Umbilical cord (tissue), 2 donors: Measurements from ENCODE around the gene AANAT. TPM values are rescaled to one million over a fixed set of nuclear protein-coding genes. Genes with fewer than 3 reads are reported as not detected.
"Not testable (repeated sequence)": the region's sequence is repeated elsewhere in the genome, so short reads cannot be mapped to it uniquely, and the experiment has no call there.

Experiments used
- DNase-seq: peaks from one replicate; pipeline ENCODE4 v3.0.0-alpha.2; 2015; ENCODE audit warnings: low spot score
- total RNA-seq: library from RNA; depleted of rRNA; stranded (reverse); fragments of >200 nt; gene quantifications from one replicate; pipeline ENCODE4 v1.2.3, GENCODE V29; 2014; ENCODE audit warnings: low replicate concordance; ENCODE audit not compliant: insufficient read depth

AANAT gene
- total RNA-seq, 1 donor from 2014 or later = not detected

DNA sequence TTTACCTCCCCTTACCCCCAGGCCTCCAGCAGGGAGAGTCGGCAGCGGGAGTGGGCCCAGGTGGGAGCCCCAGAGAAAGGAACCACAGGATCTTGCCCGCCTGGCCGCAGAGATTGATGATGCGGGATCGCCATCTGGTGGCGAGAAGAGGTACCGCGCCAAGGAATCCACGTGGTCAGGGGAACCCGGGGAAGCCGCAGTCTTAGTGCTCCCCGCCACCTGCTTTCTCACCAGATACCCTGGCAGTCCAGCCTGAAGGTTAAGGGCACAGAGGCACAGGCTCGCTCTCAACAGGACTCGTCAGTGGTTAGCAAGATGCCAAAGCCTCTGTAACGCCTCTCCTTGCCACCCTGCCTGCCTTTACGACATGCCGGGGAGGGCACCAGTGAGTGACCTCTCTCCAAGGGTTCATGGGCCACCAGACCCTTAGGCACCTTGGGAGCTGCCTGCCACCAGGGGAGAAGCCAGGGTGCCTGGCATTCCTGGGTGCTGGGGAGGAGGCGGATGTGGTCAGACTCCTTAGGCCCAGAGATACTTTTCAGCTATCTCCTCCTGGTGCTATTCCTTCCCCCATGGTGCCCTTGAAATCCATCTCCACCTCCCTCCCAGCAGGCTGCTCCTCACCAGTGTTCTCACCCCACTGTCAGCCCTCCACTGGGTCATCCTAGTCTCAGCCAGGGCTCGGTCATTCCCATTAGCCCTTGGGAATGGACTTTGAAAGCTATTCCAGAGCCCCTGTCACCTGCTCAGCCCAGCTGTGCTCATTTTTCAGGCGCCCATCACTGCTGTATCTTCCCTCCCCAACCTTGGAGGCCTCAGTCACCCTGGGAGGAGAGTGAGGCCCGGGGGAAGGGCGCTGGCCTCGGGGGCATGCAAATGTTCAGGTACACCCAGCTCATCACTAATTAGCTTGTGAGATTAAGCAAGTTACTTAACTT lies 39.3 kb downstream of the AANAT start:
- peak; percentile 73 for DNase-seq

DNA sequence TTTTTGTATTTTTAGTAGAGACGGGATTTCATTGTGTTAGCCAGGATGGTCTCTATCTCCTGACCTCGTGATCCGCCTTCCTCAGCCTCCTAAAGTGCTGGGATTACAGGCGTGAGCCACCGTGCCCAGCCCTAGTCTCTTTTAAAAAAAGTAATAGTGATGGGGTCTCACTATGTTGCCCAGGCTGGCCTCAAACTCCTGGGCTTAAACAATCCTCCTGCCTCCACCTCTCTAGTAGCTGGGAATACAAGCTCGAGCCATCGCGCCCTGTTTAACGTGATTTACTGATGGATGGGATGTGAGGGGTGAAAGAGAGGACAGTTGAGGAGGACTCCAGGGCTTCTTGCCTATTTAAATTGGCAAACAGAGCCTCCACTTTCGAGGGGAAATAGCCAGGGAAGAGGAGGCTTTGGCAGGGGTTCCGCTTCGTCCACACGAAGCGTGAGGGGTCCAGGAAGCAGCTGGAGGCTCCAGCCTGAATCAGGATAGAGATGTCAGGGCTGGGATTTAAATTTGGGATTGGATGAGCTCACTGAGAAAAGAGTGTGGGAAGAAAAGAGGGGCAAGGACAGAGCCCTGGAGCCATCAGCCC lies 41.2 kb downstream of the AANAT start:
- not testable (repeated sequence) for DNase-seq

DNA sequence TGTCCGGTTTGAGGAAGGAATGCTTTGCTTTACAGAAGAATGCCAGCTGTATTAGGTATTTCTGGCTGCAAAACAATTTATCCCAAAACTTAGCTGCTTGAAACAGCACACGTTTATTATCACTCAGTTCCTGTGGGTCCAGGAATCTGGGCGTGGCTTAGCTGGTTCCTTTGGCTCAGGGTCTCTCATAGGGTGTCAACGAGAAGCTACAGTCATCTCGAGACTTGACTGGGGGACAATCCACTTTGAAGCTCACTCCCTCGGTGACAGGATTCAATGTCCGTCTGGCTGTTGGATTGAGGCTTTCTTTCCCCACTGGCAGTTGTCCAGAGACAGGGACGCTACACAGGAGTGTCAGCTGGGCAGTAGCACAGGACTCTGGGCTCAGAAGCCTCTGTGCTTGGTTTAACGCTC lies 43.4 kb downstream of the AANAT start:
- DNase-seq = no peak

DNA sequence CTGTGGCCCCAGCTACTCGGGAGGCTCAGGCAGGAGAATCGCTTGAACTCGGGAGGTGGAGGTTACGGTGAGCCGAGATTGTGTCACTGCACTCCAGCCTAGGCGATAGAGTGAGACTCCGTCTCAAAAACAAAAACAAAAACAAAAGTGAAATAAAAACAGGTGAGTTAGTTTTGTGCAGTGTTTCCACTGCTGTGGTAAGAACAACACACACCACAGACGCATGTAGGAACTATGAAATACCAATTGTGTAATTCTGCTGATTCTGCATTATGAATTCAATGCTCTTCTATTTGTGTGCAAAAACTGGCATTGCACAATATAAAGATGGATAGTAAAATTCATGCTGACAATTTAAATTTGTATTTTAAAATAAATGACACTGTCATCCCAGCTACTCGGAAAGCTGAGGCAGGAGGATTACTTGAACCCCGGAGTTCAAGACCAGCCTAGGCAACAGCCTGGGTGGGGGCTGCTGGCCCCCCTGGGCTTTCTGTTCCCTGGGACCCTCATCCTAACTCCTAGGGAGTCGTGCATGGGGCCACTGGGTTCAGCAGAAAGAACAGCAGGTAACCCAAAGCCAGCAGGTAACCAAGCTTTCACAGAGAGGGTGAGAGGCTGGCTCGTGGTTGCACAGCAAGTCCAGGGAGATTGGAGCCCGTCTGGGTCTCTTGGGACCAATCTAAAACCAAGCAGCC lies 44.4 kb downstream of the AANAT start:
- no peak for DNase-seq

DNA sequence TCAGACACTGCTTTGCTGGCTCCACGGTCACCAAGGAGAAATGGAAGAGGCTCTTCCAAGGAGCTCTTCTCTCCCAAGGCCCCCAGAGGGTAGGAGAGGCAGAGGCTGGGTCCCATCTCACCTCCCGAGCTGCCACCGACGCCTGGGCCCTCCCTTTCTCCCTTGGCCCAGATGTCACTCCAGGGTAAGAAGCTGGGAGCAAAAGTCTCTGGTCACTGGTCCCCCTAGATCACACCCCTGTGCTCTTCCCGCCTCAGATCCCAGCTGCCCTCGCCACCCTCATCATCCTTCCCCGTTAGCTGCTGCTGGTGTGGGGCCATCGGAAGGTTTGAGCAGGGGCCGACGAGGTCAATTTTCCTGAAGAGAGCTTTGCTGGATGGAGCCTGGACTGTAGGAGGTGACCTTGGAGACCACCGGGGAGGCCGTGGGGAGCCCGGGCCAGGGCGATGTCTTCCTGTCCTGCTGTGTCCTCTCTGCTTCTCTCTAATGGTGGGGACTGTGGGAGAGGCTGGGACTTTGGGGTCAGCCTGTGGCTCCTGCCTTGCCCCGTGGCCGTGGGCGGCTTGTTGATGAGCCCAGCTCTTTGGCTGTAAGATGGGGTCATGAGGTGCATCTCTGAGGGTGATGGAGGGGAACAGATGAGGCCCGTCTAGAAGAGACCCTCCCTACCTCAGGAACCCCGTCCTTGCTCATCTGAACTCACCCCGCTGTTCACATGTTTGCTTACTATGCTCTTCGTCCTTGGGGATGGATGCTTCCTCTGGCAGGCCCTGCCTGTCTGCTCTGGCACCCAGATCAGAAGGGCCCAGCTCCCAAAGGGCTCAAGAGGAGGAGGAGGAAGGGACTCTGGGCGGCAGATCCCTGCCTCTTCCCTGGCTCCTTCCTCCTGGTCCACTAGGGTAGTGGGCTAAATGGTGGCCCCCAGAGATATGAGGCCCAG lies 45.2 kb downstream of the AANAT start:
- no peak for DNase-seq

- no peak for DNase-seq
These were observed 45.9 kb downstream of the AANAT start for GRCh38 chr17:76513306-76513692.

- DNase-seq = not testable (repeated sequence)
These were observed 47.0 kb downstream of the AANAT start for GRCh38 chr17:76514355-76514754.

- DNase-seq = no peak
These were observed 48.0 kb downstream of the AANAT start for GRCh38 chr17:76515274-76515949.

DNA sequence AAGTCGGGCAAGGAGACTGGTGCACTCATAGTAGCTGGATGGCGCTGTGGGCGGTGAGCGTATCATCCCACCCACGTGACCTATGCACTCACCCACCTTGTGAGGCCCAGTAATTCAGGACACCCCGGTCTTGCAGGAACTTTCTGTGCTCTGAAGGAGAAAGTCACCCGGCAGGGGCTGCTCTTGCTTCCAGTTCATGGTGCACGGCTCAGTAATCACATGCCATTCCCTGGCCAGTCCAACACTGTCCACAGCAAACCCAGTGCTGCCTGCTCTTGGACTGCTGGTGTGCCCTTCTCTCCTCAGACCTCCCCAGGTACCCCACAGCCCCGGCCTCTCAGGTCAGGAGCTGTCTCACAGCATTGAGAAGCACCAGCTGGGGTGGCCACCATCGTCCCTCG lies 50.2 kb downstream of the AANAT start:
- DNase-seq = no peak

- no peak for DNase-seq
These were observed 51.9 kb downstream of the AANAT start for GRCh38 chr17:76519048-76519966.

Other genes starting within 250 kb of the AANAT start
- 0.96 TPM for gene RNF157, start 227.1 kb upstream of the AANAT start, total RNA-seq
- 8.2 TPM for gene UBALD2, start 202.3 kb upstream of the AANAT start, total RNA-seq
- gene QRICH2, start 159.3 kb upstream of the AANAT start, total RNA-seq = 0.48 TPM
- 30.8 TPM for gene PRPSAP1, start 113.7 kb upstream of the AANAT start, total RNA-seq
- 2.9 TPM for gene SPHK1, start 83.0 kb upstream of the AANAT start, total RNA-seq
- 13.5 TPM for gene UBE2O, start 14.5 kb upstream of the AANAT start, total RNA-seq
- gene RHBDF2, start 33.8 kb downstream of the AANAT start, total RNA-seq = 21.4 TPM
- 0.24 TPM for gene CYGB, start 70.1 kb downstream of the AANAT start, total RNA-seq
- 1.9 TPM for gene PRCD, start 72.4 kb downstream of the AANAT start, total RNA-seq
- gene ST6GALNAC2, start 118.3 kb downstream of the AANAT start, total RNA-seq = not detected
- gene ST6GALNAC1, start 176.2 kb downstream of the AANAT start, total RNA-seq = not detected
- 321 TPM for gene MXRA7, start 243.4 kb downstream of the AANAT start, total RNA-seq